ENCODE results near the gene PPP2R5E. TPM values are rescaled to one million over a fixed set of nuclear protein-coding genes. Genes with fewer than 3 reads are reported as not detected.

PPP2R5E gene
- total RNA-seq, 1 experiment from 2014 or later: 45.0 TPM

Other genes starting within 250 kb of the PPP2R5E start
- gene GPHB5, start 224.4 kb downstream of the PPP2R5E start, total RNA-seq (2021; ENCODE audit: unreplicated experiment): not detected
- gene WDR89, start 98.5 kb upstream of the PPP2R5E start, total RNA-seq (2021; ENCODE audit: unreplicated experiment): 22.8 TPM
- 17.7 TPM for gene SGPP1, start 184.7 kb upstream of the PPP2R5E start, total RNA-seq (2021; ENCODE audit: unreplicated experiment)